GM12891 (cell line): ENCODE results near the gene GAP43.

ENCODE experiments used
- POLR2A ChIP-seq: IDR thresholded peaks from 2 replicates; pipeline ENCODE4 v1.6.1; 2011; ENCODE audit warnings: low read depth, low read length, control low read depth
- POLR2AphosphoS5 ChIP-seq: IDR thresholded peaks from 2 replicates; pipeline ENCODE4 v1.6.1; 2011; ENCODE audit warnings: low read depth, low read length, control low read depth
- SPI1 ChIP-seq: IDR thresholded peaks from 2 replicates; pipeline ENCODE4 v1.6.1; 2011; ENCODE audit warnings: low read depth, low read length, control low read depth

DNA sequence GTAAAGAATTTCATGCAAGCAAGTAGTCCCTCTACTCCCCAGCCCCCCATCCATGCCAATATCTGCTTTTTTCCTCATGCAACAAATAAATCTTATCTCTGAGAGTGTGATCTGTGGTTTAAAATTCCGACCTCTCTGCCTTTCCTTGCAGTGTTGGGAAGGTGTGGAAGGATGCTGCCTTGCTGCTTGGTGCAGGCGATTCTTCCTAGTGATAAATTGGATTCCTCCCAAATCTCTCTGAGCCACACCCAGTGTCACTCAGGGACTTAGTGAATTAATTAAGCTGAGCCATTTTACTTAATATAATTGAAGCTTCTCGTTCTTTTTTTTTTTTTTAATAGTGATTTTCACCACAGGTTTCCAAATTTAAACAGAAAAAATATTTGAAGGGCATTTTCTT lies 3.4 kb downstream of the GAP43 start:
- TF ChIP-seq SPI1 = no peak
- no peak for TF ChIP-seq POLR2A
- TF ChIP-seq POLR2AphosphoS5 = no peak
